Hematopoietic multipotent progenitor cell treated with erythropoietin and hydrocortisone succinate and interleukin-3 and kit ligand, for 6 days (in vitro differentiated cells): ENCODE results near the gene CTSW.

Source experiments
- DNase-seq: peaks from one replicate; pipeline ENCODE4 v3.0.0-alpha.2; 2015

The CTSW gene

GRCh38 chr11:65932558-65932919 is 52.9 kb downstream of the CTSW start:
- DNase-seq: peak; percentile 61
